ENCODE measurements around the gene INHBE.
"Not testable (repeated sequence)": the region's sequence is repeated elsewhere in the genome, so short reads cannot be mapped to it uniquely, and the experiment has no call there.

INHBE gene

DNA sequence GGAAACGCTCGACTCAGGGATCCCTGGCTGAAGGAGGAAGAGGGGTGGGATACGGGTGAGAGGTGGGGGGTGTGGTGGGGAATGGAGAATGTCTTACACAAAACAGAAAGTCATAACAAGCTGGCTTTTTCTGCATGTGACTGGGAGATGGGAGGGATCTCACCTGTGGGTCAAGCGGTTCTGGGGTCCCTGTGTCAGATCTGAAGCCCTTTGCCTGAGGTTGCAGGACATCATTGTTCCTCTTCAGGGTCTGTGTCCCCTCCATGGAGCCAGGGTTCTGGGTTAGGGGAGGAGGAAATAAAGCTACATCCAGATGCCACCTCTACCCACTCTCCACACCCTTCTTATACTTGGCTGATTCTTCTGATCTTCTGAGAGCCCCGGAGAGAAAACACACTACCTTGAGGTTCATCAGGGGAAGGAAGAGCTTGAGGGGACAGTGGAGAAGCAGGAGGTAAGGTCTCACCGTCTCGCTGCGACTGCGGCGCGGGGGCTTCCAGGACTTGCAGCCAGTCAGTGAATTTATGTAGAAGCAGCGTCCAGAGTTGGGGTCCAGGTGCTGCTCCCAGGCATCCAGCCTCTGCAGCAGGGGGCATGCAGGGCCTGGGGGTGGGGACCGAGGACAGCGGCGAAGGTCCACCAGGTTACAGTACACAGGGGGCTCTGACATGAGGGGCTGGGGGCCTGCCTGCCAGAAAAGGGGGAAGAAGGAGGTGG lies 22.0 kb downstream of the INHBE start:
- no peak for DNase-seq

DNA sequence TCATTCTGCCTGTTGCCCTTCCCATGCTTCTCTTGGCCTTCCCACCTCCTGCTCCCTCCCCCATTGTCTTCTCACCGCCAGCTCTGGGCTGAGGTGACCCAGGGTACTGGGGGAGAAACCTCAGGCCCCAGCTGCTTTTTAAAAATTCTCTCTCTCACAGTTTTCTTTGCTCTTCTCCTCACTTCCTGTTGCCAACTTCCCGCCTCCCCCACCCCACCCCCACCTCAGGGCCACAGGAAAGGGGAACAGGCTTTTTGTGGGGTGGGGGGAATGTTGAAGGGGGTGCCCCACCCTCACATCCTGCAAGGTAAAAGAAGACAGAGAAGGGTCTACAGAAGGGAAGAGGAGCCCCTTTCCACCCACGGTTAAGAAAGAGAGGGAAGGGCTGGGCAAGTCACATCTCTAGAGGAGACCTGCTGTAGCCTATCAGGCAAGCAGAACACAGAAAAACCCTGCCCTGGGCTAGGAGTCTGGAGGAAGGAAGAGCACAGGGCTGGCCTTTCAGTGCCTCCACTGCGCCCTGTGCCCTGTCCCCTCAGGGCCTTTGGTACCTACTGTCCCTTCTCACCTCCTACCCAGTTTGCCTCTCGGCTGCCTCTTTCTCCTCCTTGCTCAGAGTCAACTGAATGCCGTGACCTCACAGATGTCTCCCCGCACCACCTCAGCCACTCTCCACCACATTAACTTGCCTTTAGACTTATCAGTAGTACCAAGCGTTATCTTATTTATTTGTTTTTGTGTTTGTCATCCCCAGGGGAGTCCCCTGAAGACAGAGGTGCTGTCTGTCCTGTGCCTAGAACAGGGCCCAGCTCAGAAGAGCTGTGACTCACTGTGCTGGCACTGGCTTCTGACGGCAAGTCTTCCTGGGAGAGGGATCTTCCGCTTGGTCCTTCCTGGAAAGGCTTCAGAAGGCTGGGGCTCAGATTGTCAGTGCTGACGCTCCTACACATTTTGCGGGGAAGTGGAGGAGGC lies 22.9 kb downstream of the INHBE start:
- DNase-seq = peak; percentile 50

DNA sequence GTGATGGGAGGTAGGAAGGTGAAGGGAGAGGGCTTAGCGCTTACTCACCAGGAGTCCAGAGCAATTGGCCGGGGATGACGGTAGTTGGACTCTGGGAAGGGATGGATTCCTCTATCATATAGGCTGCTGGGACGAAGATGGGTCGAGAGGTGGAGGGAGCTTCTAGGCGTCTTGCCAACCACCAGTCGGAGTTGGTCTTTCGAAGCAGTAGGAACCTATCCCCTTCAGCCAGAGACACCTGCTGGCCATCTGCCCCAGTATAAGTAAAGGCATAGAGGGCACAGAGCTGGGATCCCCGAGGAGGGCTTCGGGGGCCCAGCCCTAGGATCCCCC lies 23.9 kb downstream of the INHBE start:
- DNase-seq = no peak

DNA sequence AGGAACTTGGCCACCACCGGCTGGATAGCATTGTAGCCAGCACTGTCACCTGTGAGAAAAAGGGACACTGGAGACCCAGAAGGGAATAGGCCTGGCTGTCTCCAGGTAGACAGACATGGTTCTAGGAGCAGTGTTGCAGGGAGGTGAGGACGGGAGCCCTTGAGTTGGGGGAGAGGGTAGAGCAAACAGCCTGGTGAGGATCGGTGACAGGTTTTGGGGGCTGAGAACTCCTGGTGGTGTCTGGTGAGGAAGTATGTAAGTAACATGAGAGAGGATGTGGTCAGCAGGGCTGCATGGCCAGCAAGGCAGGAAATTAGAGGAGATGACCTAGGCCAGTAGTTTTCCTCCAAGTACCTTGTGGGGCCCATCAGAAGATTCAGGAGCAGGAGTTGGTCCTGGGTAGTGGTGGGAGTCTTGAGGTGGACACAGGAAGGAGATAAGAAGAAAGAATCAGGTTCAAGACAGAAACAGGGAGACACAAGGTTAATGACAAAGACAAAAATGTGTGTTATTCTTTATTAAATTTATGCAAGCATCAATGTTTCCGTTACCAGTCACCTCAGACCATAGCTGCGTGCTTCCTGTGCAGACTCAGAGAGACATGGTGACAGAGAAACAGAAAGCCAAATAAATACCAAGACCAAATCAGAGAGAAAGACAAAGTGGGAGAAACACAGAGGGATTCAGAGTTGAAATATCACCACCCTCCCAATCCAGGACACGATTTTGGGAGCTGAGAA lies 24.4 kb downstream of the INHBE start, which contains the start of gene ARHGAP9:
ARHGAP9 (minus strand) TSS at position 491 of the 740 bp plus-strand sequence; CDS start at position 31, 460 bp downstream.
- DNase-seq = peak; percentile 43

DNA sequence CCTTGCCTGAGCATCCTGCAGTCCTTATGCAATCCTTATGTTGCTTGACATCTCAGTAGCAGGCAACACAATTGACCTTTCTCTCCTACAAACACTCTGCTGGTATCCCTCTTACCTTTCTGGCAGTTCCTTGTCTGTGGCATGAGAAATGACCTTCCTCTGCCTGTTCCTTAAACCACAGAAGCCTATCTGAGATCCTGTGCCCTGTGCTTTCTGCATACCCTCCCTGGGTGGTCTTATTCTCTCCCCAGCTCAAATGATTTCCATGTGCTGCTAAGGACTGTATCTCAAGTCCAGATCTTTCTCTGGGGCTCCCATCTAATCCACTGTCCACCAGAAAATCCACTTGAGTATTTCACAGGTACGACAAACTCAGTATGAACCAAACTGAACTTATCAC lies 26.6 kb downstream of the INHBE start:
- no peak for DNase-seq

DNA sequence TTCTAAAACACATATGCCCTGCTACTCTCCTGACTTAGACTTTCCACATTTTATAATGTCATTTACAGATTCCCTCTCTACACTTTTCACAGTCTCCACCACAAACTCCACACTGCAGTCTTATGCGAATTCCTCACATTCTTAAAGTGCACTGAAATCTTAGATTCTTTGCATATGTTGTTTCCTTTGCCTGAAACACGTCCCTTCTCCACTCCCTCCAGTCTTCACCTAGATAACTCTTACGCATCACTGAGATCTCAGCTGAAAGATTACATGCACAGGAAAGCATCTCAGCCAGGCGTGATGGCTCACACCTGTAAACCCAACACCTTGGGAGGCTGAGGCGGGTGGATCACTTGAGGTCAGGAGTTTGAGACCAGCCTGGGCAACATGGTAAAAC lies 28.4 kb downstream of the INHBE start:
- no peak for DNase-seq

DNA sequence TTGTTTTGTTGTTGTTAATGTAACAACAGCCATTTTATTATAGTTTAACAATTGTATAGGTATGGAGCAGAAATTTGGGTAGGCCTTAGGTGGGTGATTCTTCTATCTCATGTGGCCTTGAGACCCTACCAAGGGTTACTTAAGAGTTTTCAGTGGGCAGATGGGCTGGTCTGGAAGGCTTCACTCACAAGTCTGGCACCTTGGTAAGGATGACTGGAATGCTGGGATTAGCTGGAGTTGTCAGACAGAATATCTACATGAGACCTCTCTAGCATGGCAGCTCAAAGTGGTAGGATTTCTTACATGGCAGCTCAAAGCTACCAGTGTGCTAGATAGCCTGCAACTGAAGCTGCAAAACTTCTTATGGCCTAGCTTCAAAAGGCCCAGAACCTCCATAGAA lies 30.6 kb downstream of the INHBE start:
- DNase-seq = no peak

DNA sequence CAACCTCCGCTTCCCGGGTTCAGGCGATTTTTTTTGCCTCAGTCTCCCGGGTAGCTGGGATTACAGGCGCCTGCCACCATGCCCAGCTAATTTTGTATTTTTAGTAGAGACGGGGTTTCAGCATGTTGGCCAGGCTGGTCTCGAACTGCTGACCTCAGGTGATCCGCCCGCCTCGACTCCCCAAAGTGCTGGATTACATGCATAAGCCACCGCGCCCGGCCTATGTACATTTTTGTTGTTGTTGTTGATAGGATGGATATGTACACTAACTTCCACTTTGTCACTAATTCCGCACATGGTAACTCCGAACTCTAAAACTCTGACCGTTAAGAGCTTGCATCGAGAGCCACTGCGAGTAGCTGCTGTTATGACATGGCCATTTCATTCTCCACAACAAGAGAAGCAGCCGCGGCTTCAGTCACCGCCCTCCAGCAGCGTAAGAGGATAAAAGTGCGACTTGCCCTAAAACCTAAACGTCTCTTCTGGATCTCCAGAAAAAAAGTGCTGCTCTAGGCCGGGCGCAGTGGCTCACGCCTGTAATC lies 32.0 kb downstream of the INHBE start:
- no peak for DNase-seq

DNA sequence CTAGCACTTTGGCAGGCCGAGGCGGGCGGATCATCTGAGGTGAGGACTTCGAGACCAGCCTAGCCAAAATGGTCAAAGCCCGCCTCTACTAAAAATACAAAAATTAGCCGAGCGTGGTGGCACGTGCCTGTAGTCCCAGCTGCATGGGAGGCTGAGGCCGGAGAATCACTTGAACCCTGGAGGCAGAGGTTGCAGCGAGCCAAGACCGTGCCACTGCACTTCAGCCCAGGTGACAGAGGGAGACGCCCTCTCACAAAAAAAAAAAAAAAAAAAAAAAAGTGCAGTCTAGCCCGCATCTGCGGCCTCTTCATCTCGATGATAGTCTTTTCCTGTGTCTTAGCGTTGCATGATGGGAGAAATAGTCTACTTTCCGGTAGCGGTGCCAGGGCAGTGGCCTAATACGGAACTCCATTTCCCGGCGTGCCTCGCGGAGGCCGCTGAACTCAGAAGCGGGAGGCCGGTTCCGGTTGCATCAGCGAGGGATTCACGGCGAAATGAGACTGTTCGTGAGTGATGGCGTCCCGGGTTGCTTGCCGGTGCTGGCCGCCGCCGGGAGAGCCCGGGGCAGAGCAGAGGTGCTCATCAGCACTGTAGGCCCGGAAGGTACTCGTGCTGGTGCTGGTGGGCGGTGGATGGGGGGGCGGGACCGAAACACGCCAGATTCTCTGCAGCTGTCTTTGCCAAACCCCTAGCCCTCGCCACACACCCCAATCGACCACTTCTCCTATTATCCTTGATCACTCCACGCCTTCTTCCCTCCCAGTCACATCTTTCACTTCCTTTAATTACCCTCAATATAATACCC lies 32.7 kb downstream of the INHBE start, which contains the start of gene MARS1:
MARS1 (plus strand) TSS at position 472 of the 805 bp plus-strand sequence; CDS start at position 495, 23 bp downstream.
- DNase-seq = peak; percentile 85

DNA sequence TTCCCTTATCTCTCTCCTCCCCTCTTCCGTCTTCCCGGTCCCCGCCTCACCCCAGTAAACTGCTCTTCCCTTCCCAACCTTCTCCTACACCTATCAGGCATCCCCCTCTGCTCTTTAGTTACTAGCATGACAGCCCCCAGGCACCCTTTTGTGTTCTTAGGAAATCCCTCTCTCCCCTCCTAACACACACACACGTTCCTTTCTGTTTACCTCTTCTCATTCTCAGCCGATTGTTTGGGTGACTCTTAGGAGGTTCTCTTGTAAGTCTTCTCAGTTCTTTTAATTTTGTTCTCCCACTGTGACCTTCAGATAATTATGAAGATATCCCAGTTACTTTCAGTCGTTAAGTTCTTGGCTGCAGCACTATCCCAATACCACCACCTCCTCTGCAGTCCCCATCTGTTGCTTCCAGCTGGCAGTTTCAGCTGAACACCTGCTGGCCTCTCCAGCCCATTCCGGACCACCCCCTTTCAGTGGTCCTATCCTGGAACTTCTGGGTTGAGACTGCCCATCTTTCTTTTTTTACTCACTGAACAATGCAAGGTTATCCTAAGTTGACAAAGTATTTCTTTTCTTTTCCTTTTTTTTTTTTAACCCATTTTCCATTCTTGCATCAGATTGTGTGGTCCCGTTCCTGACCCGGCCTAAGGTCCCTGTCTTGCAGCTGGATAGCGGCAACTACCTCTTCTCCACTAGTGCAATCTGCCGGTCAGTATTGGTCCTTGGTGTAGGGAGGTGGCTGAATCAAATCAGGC lies 33.5 kb downstream of the INHBE start:
- no peak for DNase-seq

DNA sequence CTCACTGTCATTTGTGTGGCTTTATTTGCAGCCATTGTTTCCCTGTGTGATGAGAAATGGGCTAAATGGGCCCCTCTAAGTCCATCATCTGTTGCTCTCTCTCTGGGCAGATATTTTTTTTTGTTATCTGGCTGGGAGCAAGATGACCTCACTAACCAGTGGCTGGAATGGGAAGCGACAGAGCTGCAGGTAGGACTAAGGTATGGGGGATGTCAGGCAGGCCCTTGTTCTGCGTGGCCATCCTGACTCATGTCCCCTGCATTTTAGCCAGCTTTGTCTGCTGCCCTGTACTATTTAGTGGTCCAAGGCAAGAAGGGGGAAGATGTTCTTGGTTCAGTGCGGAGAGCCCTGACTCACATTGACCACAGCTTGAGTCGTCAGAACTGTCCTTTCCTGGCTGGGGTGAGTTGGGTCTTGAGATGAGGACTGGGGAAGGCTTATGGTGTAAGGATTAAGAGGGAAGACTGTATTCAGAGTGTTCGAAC lies 34.1 kb downstream of the INHBE start:
- no peak for DNase-seq

DNA sequence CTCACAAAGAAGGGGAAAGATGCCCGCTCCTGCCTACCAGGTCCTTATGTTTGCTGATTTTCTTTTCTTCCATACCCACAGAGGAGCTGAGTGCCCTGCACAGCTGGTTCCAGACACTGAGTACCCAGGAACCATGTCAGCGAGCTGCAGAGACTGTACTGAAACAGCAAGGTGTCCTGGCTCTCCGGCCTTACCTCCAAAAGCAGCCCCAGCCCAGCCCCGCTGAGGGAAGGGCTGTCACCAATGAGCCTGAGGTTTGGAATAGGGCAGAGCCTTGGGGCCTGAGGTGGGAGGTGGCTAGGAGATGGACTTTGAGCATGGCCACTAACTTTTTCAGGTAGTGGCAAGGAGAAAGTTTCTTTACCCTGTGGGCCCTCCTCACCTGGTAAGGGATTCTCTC lies 35.0 kb downstream of the INHBE start:
- DNase-seq = no peak

DNA sequence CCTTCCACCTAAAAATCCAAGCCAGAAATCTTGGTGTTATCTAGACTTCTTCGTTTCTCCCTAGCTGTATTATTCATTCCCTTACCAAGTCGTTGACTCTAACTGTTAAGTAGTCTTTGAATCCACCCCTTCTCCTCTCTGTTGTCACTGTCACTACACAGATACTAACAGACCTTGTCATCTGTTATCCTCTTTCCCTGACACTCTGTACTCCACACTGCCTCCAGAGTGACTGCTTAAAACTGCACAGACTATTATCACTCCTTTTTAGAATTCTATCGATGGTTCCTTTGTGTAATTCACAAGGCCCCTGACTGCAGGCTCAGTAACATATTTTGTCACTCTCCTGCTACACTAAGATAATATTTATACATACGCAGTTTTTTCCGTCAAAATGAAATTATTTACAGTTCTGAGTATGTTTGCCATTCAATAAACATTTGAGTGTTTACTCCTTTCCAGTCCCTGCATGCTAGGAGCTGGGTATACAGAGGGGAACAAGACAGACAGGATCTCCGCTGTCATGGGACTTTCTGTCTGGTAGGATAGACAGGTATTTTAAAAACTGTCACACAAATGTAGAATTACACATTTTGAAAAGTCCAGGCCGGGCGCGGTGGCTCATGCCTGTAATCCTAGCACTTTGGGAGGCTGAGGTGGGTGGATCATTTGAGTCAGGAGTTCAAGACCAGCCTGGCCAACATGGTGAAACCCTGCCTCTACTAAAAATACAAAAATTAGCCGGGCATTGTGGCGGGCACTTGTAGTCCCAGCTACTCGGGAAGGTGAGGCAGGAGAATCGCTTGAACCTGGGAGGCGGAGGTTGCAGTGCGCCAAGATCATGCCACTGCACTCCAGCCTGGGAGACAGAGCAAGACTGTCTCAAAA lies 36.5 kb downstream of the INHBE start:
- no peak for DNase-seq

DNA sequence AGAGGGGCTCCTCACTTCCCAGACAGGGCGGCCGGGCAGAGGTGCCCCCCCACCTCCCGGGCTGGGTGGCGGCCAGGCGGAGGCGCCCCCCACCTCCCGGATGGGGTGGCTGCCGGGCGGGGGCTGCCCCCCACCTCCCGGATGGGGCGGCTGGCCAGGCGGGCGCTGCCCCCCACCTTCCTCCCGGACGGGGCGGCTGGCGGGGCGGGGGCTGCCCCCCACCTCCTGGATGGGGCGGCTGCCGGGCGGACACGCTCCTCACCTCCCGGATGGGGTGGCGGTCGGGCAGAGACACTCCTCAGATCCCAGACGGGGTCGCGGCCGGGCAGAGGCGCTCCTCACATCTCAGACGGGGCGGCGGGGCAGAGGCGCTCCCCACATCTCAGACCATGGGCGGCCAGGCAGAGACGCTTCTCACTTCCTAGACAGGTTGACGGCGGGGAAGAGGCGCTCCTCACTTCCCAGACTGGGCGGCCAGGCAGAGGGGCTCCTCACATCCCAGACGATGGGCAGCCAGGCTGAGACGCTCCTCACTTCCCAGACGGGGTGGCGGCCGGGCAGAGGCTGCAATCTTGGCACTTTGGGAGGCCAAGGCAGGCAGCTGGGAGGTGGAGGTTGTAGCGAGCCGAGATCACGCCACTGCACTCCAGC lies 40.1 kb downstream of the INHBE start:
- not testable (repeated sequence) for DNase-seq

DNA sequence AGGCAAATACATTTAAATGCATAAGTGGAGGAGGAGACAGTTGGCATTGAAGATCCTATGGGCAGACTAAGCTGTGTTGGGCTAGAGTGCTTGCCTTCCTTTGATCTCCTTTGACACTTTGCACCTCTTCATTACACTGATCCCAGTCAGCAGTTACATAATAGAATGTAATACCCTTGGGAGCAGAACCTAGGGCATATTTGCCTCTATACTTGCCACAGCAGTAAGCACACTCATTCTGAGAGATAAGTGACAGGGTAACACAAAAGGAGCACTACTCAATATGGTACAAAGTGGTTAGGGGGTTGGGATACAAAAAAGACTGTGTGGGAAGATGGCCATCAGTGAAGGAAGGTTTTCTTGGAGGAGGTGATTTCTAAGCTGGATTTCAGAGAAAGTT lies 41.7 kb downstream of the INHBE start:
- DNase-seq = no peak

DNA sequence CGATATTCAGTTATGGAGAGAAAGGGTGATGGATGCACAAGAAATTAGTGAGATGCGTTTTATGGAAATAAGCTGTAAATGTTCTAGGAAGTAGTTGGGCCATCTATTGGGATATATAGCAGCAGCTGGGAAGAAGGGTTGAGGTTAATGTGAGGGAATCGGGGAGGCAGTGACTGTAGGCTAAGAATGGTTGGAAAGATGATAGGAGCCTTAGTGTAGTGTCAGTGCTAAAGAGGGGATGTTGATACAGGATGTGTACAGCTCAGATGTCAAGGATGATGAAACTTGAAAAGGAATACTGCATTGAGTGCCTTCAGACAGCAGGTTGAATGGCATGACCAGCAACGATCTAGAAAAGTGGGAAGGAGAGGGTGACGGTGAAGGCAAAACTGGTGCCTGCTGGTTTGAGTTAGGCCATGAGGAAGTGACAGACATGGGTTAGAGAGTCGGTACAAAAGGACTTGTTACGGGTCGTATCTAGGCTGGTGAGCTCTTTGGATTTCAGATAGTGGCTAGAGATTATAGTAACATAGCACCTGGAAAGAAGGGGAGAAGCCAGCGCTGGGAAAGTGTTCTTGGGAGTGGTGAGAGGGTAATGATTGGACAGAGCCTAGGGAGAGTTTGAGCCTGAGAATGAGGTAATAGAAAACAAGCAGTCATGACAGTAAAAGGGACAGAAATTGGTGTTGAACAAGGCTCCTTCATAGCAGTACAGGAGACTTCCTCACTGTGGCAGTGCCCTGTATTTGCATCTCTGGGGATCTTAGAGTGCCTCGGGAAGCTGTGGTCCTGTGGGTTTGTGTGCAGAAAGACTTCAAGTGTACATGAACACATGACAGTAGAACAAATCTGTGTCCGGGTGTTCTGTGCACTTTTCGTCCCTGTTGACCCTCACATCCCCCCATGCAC lies 42.4 kb downstream of the INHBE start:
- DNase-seq = no peak

DNA sequence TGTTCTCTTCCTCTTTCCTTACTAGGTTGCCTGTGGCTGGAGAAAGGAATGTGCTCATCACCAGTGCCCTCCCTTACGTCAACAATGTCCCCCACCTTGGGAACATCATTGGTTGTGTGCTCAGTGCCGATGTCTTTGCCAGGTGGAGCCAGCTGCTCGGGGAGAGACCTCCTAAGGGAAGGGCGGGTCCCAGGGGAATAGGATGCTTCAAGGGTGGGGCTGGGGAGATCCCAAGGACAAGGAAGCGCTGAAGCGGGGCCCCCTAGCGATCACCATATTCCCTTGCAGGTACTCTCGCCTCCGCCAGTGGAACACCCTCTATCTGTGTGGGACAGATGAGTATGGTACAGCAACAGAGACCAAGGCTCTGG lies 43.0 kb downstream of the INHBE start:
- DNase-seq = no peak

DNA sequence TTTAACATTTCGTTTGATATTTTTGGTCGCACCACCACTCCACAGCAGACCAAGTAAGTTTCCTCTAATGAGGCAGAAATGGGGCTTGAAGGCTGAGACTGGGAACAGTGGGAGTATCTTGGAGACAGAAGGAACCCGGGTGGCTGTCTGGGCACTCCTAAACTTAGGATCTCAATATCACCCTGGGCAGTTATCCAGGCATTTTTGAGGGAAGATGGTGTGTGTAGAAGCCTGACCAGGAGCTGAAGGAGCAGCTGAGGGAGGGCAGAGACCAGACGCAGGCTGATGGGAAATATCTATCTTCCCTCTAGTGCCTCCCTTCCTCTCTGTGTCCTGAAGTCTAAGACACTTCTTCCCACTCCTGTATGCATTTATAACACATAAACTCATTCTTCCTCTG lies 43.5 kb downstream of the INHBE start:
- no peak for DNase-seq

Data from T-helper 9 cell (primary cell).